H9 (cell line): ENCODE measurements around the gene UNC93A. TPM values are rescaled to one million over a fixed set of nuclear protein-coding genes. Genes with fewer than 3 reads are reported as not detected.

Source experiments
- DNase-seq: peaks from one replicate; pipeline ENCODE4 v3.0.0-alpha.2; 2017
- H2AFZ ChIP-seq: one replicate; pipeline ENCODE4 v1.6.1; 2013; ENCODE audit warnings: mild to moderate bottlenecking, low read length, control low read depth, moderate library complexity
- H2AK5ac ChIP-seq: 2 replicates; pipeline ENCODE4 v1.6.1; 2013; ENCODE audit warnings: low read length, control low read depth, mixed read lengths; ENCODE audit not compliant: insufficient read length
- H2BK120ac ChIP-seq: one replicate; pipeline ENCODE4 v1.6.1; 2013; ENCODE audit warnings: low read depth, mild to moderate bottlenecking, low read length, control low read depth, inconsistent platforms; ENCODE audit not compliant: poor library complexity, severe bottlenecking
- H2BK12ac ChIP-seq: 2 replicates; pipeline ENCODE4 v1.6.1; 2013; ENCODE audit warnings: low read length, control low read depth, mixed read lengths, low read depth; ENCODE audit not compliant: insufficient read length
- H2BK15ac ChIP-seq: 2 replicates; pipeline ENCODE4 v1.6.1; 2013; ENCODE audit warnings: low read depth, low read length, control low read depth
- H2BK20ac ChIP-seq: one replicate; pipeline ENCODE4 v1.6.1; 2013; ENCODE audit warnings: low read depth, mild to moderate bottlenecking, low read length, control low read depth, inconsistent platforms; ENCODE audit not compliant: poor library complexity, severe bottlenecking
- H2BK5ac ChIP-seq: 2 replicates; pipeline ENCODE4 v1.6.1; 2013; ENCODE audit warnings: low read length, control low read depth, mixed read lengths; ENCODE audit not compliant: insufficient read length
- H3K14ac ChIP-seq: 2 replicates; pipeline ENCODE4 v1.6.1; 2013; ENCODE audit warnings: low read length, control low read depth; ENCODE audit not compliant: insufficient read depth
- H3K18ac ChIP-seq: 2 replicates; pipeline ENCODE4 v1.6.1; 2013; ENCODE audit warnings: low read depth, mild to moderate bottlenecking, mixed read lengths, low read length, control low read depth; ENCODE audit not compliant: insufficient read length
- H3K23ac ChIP-seq: 2 replicates; pipeline ENCODE4 v1.6.1; 2013; ENCODE audit warnings: low read length, control low read depth, mixed read lengths, low read depth; ENCODE audit not compliant: insufficient read length
- H3K23me2 ChIP-seq: 2 replicates; pipeline ENCODE4 v1.6.1; 2013; ENCODE audit warnings: low read depth, mild to moderate bottlenecking, mixed read lengths, low read length, control low read depth; ENCODE audit not compliant: insufficient read length, poor library complexity, severe bottlenecking
- H3K27ac ChIP-seq: 2 replicates; pipeline ENCODE4 v1.5.1; 2013; ENCODE audit warnings: low read length, control low read depth, mixed read lengths, low read depth; ENCODE audit not compliant: insufficient read length
- H3K27me3 ChIP-seq: 2 replicates; pipeline ENCODE4 v1.6.1; 2013; ENCODE audit warnings: low read length, control low read depth, inconsistent platforms; ENCODE audit not compliant: insufficient read depth
- H3K4ac ChIP-seq: 2 replicates; pipeline ENCODE4 v1.6.1; 2013; ENCODE audit warnings: low read depth, mild to moderate bottlenecking, control low read depth, inconsistent platforms, low read length, moderate library complexity
- H3K4me1 ChIP-seq: 2 replicates; pipeline ENCODE4 v1.6.1; 2013; ENCODE audit warnings: low read length, control low read depth, inconsistent platforms; ENCODE audit not compliant: insufficient read depth
- H3K4me2 ChIP-seq: 2 replicates; pipeline ENCODE4 v1.6.1; 2013; ENCODE audit warnings: low read length, control low read depth, mixed read lengths; ENCODE audit not compliant: insufficient read length, insufficient read depth
- H3K56ac ChIP-seq: 2 replicates; pipeline ENCODE4 v1.6.1; 2013; ENCODE audit warnings: low read depth, mild to moderate bottlenecking, mixed read lengths, low read length, control low read depth; ENCODE audit not compliant: insufficient read length
- H3K79me1 ChIP-seq: 2 replicates; pipeline ENCODE4 v1.6.1; 2013; ENCODE audit warnings: low read depth, mild to moderate bottlenecking, moderate library complexity, low read length, control low read depth, inconsistent platforms; ENCODE audit not compliant: insufficient read depth, poor library complexity, severe bottlenecking
- H3K79me2 ChIP-seq: 2 replicates; pipeline ENCODE4 v1.6.1; 2013; ENCODE audit warnings: low read length, control low read depth, inconsistent platforms; ENCODE audit not compliant: insufficient read depth
- H3K9ac ChIP-seq: 2 replicates; pipeline ENCODE4 v1.6.1; 2013; ENCODE audit warnings: low read length, control low read depth, mixed read lengths; ENCODE audit not compliant: insufficient read length; ENCODE audit errors: extremely low read depth
- H3K9me3 ChIP-seq: one replicate; pipeline ENCODE4 v1.6.1; 2013; ENCODE audit warnings: low read depth, low read length, inconsistent platforms; ENCODE audit not compliant: control insufficient read depth
- H3T11ph ChIP-seq: one replicate; pipeline ENCODE4 v1.6.1; 2013; ENCODE audit warnings: mild to moderate bottlenecking, low read length, control low read depth, inconsistent platforms
- H4K20me1 ChIP-seq: one replicate; pipeline ENCODE4 v1.6.1; 2013; ENCODE audit not compliant: control insufficient read depth, insufficient read length, insufficient read depth
- H4K5ac ChIP-seq: 2 replicates; pipeline ENCODE4 v1.6.1; 2013; ENCODE audit warnings: low read depth, mild to moderate bottlenecking, mixed read lengths, low read length, control low read depth; ENCODE audit not compliant: insufficient read length
- H4K8ac ChIP-seq: replicated peaks from 2 replicates; pipeline ENCODE4 v1.6.1; 2013; ENCODE audit warnings: low read length, control low read depth, mixed read lengths, low read depth; ENCODE audit not compliant: insufficient read length
- H4K91ac ChIP-seq: 2 replicates; pipeline ENCODE4 v1.6.1; 2013; ENCODE audit warnings: low read depth, mild to moderate bottlenecking, moderate library complexity, mixed read lengths, low read length, control low read depth; ENCODE audit not compliant: insufficient read length
- H3K27ac Mint-ChIP-seq, 3 experiments: 2 replicates in 2 of 3; 3 replicates in 1 of 3; pipeline ENCODE4 v1.8.0; 2020 to 2021; ENCODE audit warnings: mixed read lengths in 3 of 3, mild to moderate bottlenecking in 1 of 3, moderate library complexity in 1 of 3
- H3K27me3 Mint-ChIP-seq: 2 replicates; pipeline ENCODE4 v1.8.0; 2021; ENCODE audit warnings: low read depth, mild to moderate bottlenecking, moderate library complexity, mixed read lengths
- H3K36me3 Mint-ChIP-seq, 3 experiments: 2 replicates in 2 of 3; 3 replicates in 1 of 3; pipeline ENCODE4 v1.8.0; 2020 to 2021; ENCODE audit warnings: low read depth in 3 of 3, mixed read lengths in 3 of 3; ENCODE audit not compliant: insufficient read depth in 1 of 3
- H3K4me1 Mint-ChIP-seq, 2 experiments: 2 replicates each; pipeline ENCODE4 v1.8.0; 2020; ENCODE audit warnings: mixed read lengths in 2 of 2
- H3K4me3 Mint-ChIP-seq, 2 experiments: 2 replicates in 1 of 2; 3 replicates in 1 of 2; pipeline ENCODE4 v1.8.0; 2020 to 2021; ENCODE audit warnings: mild to moderate bottlenecking in 2 of 2, mixed read lengths in 2 of 2, moderate library complexity in 1 of 2
- H3K9me3 Mint-ChIP-seq, 2 experiments: 2 replicates in 1 of 2; 3 replicates in 1 of 2; pipeline ENCODE4 v1.8.0; 2020; ENCODE audit warnings: mild to moderate bottlenecking in 2 of 2, mixed read lengths in 2 of 2, moderate library complexity in 1 of 2
- WGBS: extraction: QIAGEN DNeasy Blood & Tissue Kit; methylation state at CpG from one replicate; pipeline ENCODE4 v1.1.7; 2013; ENCODE audit warnings: missing lambda C conversion rate, low lambda C conversion rate, mixed read lengths; ENCODE audit not compliant: insufficient read length; ENCODE audit errors: extremely low coverage; 5-methylcytosine and 5-hydroxymethylcytosine counted together
- total RNA-seq: library from RNA; stranded (reverse); gene quantifications from 2 replicates; pipeline ENCODE4 v1.2.1, GENCODE V29; 2021
- TF ChIP-seq, protein P1 (sequence below): fragments of 200-600 bp; sonication (generic); conservative IDR thresholded peaks from 3 replicates; pipeline ENCODE4 v1.8.0; 2021; ENCODE audit warnings: antibody characterized with exemption, mild to moderate bottlenecking

UNC93A gene
- total RNA-seq, 1 experiment from 2014 or later = 0.70 TPM

DNA sequence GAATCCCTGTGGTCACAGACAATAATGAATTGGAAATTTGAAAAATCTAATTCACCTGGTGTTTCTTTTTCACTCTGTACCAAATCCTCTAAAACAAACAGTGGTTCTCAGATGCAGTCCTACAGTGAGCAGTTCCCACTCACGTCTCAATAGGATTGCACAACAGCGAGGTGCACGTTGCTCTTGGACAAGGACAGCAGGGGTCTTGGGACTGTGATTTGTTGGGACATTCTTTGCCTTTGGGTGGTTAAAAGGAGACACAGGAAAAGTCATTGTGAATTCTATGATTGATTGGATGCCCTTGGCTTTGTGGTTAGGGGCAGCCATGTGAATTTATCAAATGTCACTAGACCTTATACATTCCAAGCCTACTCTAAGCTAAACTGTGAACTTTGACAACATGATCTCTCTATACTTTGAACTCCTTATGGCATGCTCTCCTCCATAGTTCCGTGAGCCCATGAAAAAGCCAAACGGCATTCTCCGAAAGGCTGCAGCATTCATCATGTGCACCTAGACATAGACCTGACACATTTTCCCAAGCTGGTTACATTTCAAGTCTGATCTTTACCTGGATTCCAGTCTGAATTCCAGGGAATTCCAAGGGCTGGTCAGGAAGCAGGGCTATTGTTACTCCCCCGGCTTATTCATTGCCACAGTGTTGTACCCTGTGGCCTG is 647 bp downstream of the UNC93A start:
- Histone ChIP-seq H2BK120ac (no peak overlapping the region), H3K14ac (no peak overlapping the region), H2BK5ac (no peak overlapping the region), H3K27ac (no peak overlapping the region), H3K79me2 (no peaks in the 10 kb centered on the region), H3K23ac (no peak overlapping the region), H2BK12ac (no peak overlapping the region), H3K18ac (no peak overlapping the region), H3K56ac (no peak overlapping the region), H4K91ac (no peak overlapping the region), H3K4ac (no peak overlapping the region), H3K4me2 (no peak overlapping the region), H3T11ph (no peak overlapping the region), H4K8ac (no peak overlapping the region), H4K5ac (no peak overlapping the region), H3K79me1 (no peaks in the 10 kb centered on the region), H2AFZ (no peak overlapping the region), H3K9ac (no peak overlapping the region), H2AK5ac (no peak overlapping the region), H4K20me1 (no peaks in the 10 kb centered on the region), H3K27me3 (no peaks in the 10 kb centered on the region), H3K23me2 (no peaks in the 10 kb centered on the region), H2BK15ac (no peak overlapping the region), H2BK20ac (no peak overlapping the region), H3K9me3 (no peaks in the 10 kb centered on the region), H3K4me1 (peaks cover 3% of the 10 kb centered on the region; the same call in 1 of the 2 replicates)
- peaks cover 18 to 27% of the 10 kb centered on the region in 2 experiments for H3K4me1 Mint-ChIP-seq
- H3K9me3 Mint-ChIP-seq = peaks cover 0 to 2% of the 10 kb centered on the region in 2 experiments; a peak in 2 of 5 replicates
- TF ChIP-seq, protein P1, sequence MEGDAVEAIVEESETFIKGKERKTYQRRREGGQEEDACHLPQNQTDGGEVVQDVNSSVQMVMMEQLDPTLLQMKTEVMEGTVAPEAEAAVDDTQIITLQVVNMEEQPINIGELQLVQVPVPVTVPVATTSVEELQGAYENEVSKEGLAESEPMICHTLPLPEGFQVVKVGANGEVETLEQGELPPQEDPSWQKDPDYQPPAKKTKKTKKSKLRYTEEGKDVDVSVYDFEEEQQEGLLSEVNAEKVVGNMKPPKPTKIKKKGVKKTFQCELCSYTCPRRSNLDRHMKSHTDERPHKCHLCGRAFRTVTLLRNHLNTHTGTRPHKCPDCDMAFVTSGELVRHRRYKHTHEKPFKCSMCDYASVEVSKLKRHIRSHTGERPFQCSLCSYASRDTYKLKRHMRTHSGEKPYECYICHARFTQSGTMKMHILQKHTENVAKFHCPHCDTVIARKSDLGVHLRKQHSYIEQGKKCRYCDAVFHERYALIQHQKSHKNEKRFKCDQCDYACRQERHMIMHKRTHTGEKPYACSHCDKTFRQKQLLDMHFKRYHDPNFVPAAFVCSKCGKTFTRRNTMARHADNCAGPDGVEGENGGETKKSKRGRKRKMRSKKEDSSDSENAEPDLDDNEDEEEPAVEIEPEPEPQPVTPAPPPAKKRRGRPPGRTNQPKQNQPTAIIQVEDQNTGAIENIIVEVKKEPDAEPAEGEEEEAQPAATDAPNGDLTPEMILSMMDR = no peak
- peaks cover 0 to 3% (median 3%) of the 10 kb centered on the region in 3 experiments; a peak in 3 of 7 replicates for H3K36me3 Mint-ChIP-seq
- H3K4me3 Mint-ChIP-seq = no peak overlapping the region
- peaks cover 17% of the 10 kb centered on the region for H3K27me3 Mint-ChIP-seq
- H3K27ac Mint-ChIP-seq = no peak overlapping the region
- DNase-seq = no peak
- no CpG with 5 or more reads among the region's 7 CpGs for WGBS
